Stromal cell of bone marrow (primary cell): ENCODE measurements around the gene SLC22A15.
"Not testable (repeated sequence)": the region's sequence is repeated elsewhere in the genome, so short reads cannot be mapped to it uniquely, and the experiment has no call there.

Experiments
- DNase-seq: peaks from one replicate; pipeline ENCODE4 v3.0.0-alpha.2; 2012; ENCODE audit warnings: low read depth

SLC22A15 gene

GRCh38 chr1:116033322-116033721, 57.0 kb downstream of the SLC22A15 start:
- no peak for DNase-seq

- no peak for DNase-seq
These were observed 59.9 kb downstream of the SLC22A15 start for GRCh38 chr1:116036255-116036654.

- no peak for DNase-seq
These were observed 62.4 kb downstream of the SLC22A15 start for GRCh38 chr1:116038679-116039078.

- no peak for DNase-seq
These were observed 67.8 kb downstream of the SLC22A15 start for GRCh38 chr1:116044071-116044470.

GRCh38 chr1:116046933-116047332, 70.6 kb downstream of the SLC22A15 start:
- DNase-seq, result not testable (repeated sequence)

GRCh38 chr1:116051896-116052295, 75.6 kb downstream of the SLC22A15 start:
- DNase-seq, result not testable (repeated sequence)

- DNase-seq, result no peak
These were observed 85.9 kb downstream of the SLC22A15 start for GRCh38 chr1:116062201-116062600.

GRCh38 chr1:116064616-116065015, 88.3 kb downstream of the SLC22A15 start:
- DNase-seq, result no peak

GRCh38 chr1:116066868-116067565, 90.7 kb downstream of the SLC22A15 start:
- peak; percentile 66 for DNase-seq

GRCh38 chr1:116067566-116067890, 91.2 kb downstream of the SLC22A15 start:
- DNase-seq, result peak; percentile 86

GRCh38 chr1:116075575-116075974, 99.3 kb downstream of the SLC22A15 start:
- no peak for DNase-seq

GRCh38 chr1:116075990-116076389, 99.7 kb downstream of the SLC22A15 start:
- no peak for DNase-seq

GRCh38 chr1:116076831-116077230, 100.5 kb downstream of the SLC22A15 start:
- DNase-seq, result no peak

- no peak for DNase-seq
These were observed 102.4 kb downstream of the SLC22A15 start for GRCh38 chr1:116078699-116079223.

- no peak for DNase-seq
These were observed 111.3 kb downstream of the SLC22A15 start for GRCh38 chr1:116087628-116088027.

- no peak for DNase-seq
These were observed 113.6 kb downstream of the SLC22A15 start for GRCh38 chr1:116089870-116090269.

GRCh38 chr1:116091083-116091482, 114.8 kb downstream of the SLC22A15 start:
- no peak for DNase-seq

GRCh38 chr1:116092752-116093489, 116.6 kb downstream of the SLC22A15 start:
- DNase-seq, result no peak

GRCh38 chr1:116095027-116095426, 118.7 kb downstream of the SLC22A15 start:
- DNase-seq, result no peak

- DNase-seq, result no peak
These were observed 119.8 kb downstream of the SLC22A15 start for GRCh38 chr1:116096013-116096618.

GRCh38 chr1:116097626-116098025, 121.3 kb downstream of the SLC22A15 start:
- DNase-seq, result no peak

GRCh38 chr1:116099379-116099778, 123.1 kb downstream of the SLC22A15 start:
- no peak for DNase-seq

GRCh38 chr1:116099919-116100318, 123.6 kb downstream of the SLC22A15 start:
- no peak for DNase-seq
